GM12864 (cell line): ENCODE data around the gene VRK1.

Experiments
- DNase-seq: peaks from one replicate; pipeline ENCODE4 v3.0.0-alpha.2; 2011; ENCODE audit warnings: low read depth
- H3K4me3 ChIP-seq: 2 replicates; pipeline ENCODE4 v1.5.1; 2011; ENCODE audit warnings: mild to moderate bottlenecking, low read depth, low read length, control low read depth
- TF ChIP-seq, protein P1 (sequence below): IDR thresholded peaks from 2 replicates; pipeline ENCODE4 v1.5.1; 2011; ENCODE audit warnings: low read depth, mild to moderate bottlenecking, moderate library complexity, low read length, control low read depth, inconsistent platforms; ENCODE audit errors: missing control alignments

VRK1 gene

DNA sequence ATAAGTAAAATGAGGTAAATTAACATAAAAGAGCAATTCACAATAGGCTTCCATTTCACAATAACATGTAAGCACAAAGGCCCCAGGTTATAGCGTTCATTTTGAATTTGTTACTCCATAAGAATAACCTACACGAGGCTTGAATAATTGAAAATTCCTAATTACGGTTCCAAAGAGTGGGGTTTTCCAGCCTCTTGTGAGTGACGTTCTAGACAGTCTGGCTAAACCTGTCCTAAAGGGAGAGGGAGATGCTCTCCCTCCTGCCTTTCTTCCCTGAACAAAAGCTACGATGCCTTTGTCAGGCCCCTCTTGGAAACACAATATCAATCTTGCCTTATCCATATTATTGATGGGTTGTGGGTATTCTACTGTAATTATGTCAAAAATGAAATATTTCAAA, 24.3 kb upstream of the VRK1 start:
- no peak for DNase-seq
- TF ChIP-seq, protein P1, sequence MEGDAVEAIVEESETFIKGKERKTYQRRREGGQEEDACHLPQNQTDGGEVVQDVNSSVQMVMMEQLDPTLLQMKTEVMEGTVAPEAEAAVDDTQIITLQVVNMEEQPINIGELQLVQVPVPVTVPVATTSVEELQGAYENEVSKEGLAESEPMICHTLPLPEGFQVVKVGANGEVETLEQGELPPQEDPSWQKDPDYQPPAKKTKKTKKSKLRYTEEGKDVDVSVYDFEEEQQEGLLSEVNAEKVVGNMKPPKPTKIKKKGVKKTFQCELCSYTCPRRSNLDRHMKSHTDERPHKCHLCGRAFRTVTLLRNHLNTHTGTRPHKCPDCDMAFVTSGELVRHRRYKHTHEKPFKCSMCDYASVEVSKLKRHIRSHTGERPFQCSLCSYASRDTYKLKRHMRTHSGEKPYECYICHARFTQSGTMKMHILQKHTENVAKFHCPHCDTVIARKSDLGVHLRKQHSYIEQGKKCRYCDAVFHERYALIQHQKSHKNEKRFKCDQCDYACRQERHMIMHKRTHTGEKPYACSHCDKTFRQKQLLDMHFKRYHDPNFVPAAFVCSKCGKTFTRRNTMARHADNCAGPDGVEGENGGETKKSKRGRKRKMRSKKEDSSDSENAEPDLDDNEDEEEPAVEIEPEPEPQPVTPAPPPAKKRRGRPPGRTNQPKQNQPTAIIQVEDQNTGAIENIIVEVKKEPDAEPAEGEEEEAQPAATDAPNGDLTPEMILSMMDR, result no peak

DNA sequence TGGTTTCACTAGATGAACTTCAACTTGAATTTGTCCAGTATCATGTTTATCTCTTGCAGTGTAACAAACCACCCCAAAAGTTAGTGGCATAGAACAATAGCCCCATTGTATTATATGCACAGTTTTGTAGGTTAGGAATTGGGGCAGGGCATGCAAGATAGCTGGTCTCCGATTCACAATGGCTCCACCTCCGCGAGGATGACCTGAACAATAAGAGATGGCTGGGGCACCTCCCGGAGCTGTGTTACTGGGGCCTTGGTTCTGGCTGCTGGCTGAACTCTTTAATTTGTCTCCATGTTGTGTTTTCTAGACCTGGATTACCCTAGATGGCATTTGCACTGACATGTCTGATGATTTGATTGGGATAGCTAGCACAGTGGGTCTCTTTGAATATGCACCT, 20.4 kb upstream of the VRK1 start:
- TF ChIP-seq, protein P1, result no peak
- no peak overlapping the region for H3K4me3 ChIP-seq
- DNase-seq, result no peak

More for the DNA sequence above, 24.3 kb upstream of the VRK1 start:
- H3K4me3 ChIP-seq, result no peak overlapping the region

DNA sequence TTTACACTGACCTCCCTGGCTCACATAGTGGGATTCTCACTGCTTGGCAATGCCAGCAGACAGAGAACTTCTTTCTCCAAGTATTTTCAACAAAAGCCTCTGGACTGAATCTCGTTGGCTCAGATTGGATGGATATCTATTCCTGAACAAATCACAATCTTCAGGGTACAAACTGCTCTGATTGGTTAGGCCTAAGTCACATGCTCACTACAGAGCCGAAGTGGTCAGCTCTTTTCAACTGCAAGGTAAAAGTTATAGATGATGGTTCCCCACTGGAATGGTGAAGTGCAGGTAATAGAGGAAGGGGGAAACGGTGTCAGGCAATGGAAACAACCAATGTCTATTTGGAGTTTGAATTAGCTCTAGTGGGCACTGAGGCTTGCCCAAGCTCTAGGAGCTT, 16.7 kb upstream of the VRK1 start:
- no peak for DNase-seq
- no peak overlapping the region for H3K4me3 ChIP-seq
- TF ChIP-seq, protein P1, result no peak

DNA sequence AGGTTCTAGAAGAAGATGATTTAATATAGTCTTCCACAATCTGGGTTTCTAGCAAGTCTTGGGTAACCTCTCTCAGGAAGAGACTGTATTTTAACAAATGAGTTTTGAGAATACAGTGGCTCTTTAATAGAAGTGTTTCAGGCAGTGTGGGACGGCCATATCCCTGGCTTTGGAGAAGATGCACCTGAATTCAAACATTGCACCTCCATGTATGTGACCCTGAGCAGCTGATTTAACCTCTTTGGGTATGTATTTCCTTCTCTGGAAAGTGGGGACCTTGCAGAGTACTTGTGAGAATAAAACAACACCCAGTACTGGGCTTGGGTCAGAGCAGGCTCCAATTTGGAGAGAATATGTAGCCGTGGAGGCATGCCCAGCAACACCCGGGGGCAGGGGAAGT, 15.8 kb upstream of the VRK1 start:
- no peak for DNase-seq
- TF ChIP-seq, protein P1, result no peak
- H3K4me3 ChIP-seq, result no peak overlapping the region

DNA sequence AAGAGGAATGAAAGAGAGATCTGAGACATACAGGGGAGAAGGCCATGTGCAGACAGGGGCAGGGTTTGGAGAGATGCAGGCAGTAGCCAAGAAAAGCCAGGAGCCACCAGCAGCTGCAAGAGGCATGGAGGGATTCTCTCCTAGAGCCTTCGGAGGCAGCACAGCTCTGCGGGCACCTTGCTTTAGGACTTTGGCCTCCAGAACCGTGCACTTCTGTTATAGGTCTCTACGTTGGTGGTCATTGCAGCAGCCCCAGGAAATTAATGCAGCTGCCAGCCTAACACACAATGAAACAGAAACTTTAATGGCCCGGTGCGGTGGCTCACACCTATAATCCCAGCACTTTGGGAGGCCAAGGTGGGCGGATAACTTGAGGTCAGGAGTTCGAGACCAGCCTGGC, 14.7 kb upstream of the VRK1 start:
- TF ChIP-seq, protein P1, result no peak
- DNase-seq, result no peak
- H3K4me3 ChIP-seq, result no peak overlapping the region

DNA sequence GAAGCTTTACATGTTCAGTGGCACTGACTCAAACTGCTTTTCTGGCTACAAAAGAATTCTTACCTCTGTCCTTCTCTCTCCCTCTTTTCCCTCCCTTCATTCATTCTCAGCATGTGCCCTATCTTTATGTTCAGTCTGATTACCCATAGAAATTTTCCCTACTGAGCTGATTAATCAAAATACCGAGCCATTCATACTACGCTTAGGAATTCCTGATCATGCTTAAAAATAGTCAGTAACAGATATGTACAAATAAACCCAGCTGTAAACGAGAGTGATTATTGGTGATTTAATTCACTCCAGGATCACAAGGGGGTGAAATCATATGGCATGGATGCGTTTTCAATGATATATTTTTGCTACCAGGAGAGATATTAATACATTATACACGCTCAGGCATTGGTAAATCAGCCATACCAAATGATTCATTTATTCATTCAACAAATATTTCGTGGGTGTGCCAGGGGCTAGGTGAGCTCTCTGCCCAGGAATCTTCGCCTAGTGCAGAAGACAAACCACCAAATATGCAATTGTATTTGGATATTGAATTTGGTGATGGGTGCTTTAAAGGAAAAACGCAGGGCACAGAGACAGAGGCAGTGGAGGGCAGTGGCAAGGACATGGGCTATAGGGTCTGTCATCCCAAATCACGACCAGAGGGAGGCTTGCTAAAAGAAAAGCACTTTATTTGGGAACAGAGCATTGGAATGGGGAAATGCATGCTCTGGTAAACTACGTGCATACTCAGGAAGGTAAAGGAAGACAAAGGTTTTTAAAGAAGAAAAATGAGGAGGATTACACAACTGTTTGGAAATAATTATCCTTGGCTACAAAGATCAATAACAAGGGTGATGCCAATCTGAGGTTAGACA, 13.9 kb upstream of the VRK1 start:
- TF ChIP-seq, protein P1, result no peak
- DNase-seq, result no peak
- no peak overlapping the region for H3K4me3 ChIP-seq

DNA sequence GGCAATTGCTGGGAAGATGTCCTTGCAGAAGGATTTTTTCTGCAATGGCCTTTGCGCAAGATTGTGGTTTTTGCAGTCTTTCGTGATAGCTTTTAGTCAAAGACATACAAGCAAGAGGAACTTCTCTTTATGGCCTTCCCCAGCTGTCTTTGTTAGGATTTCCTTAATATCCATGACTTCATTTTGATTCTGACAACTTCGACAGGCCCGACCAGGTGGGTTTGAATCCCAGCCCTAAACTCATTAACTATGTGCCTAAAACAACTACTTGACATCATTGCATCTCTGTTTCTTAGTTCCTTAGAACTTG, 13.3 kb upstream of the VRK1 start:
- no peak overlapping the region for H3K4me3 ChIP-seq
- no peak for DNase-seq
- TF ChIP-seq, protein P1, result no peak
